H9 (cell line): Measurements from ENCODE around the gene MYH15. TPM values are rescaled to one million over a fixed set of nuclear protein-coding genes. Genes with fewer than 3 reads are reported as not detected.

ENCODE experiments used
- DNase-seq: peaks from one replicate; pipeline ENCODE4 v3.0.0-alpha.2; 2017
- H2AFZ ChIP-seq: one replicate; pipeline ENCODE4 v1.6.1; 2013; ENCODE audit warnings: mild to moderate bottlenecking, low read length, control low read depth, moderate library complexity
- H2AK5ac ChIP-seq: 2 replicates; pipeline ENCODE4 v1.6.1; 2013; ENCODE audit warnings: low read length, control low read depth, mixed read lengths; ENCODE audit not compliant: insufficient read length
- H2BK120ac ChIP-seq: one replicate; pipeline ENCODE4 v1.6.1; 2013; ENCODE audit warnings: low read depth, mild to moderate bottlenecking, low read length, control low read depth, inconsistent platforms; ENCODE audit not compliant: poor library complexity, severe bottlenecking
- H2BK12ac ChIP-seq: 2 replicates; pipeline ENCODE4 v1.6.1; 2013; ENCODE audit warnings: low read length, control low read depth, mixed read lengths, low read depth; ENCODE audit not compliant: insufficient read length
- H2BK15ac ChIP-seq: 2 replicates; pipeline ENCODE4 v1.6.1; 2013; ENCODE audit warnings: low read depth, low read length, control low read depth
- H2BK20ac ChIP-seq: one replicate; pipeline ENCODE4 v1.6.1; 2013; ENCODE audit warnings: low read depth, mild to moderate bottlenecking, low read length, control low read depth, inconsistent platforms; ENCODE audit not compliant: poor library complexity, severe bottlenecking
- H2BK5ac ChIP-seq: 2 replicates; pipeline ENCODE4 v1.6.1; 2013; ENCODE audit warnings: low read length, control low read depth, mixed read lengths; ENCODE audit not compliant: insufficient read length
- H3K14ac ChIP-seq: 2 replicates; pipeline ENCODE4 v1.6.1; 2013; ENCODE audit warnings: low read length, control low read depth; ENCODE audit not compliant: insufficient read depth
- H3K18ac ChIP-seq: 2 replicates; pipeline ENCODE4 v1.6.1; 2013; ENCODE audit warnings: low read depth, mild to moderate bottlenecking, mixed read lengths, low read length, control low read depth; ENCODE audit not compliant: insufficient read length
- H3K23ac ChIP-seq: 2 replicates; pipeline ENCODE4 v1.6.1; 2013; ENCODE audit warnings: low read length, control low read depth, mixed read lengths, low read depth; ENCODE audit not compliant: insufficient read length
- H3K23me2 ChIP-seq: 2 replicates; pipeline ENCODE4 v1.6.1; 2013; ENCODE audit warnings: low read depth, mild to moderate bottlenecking, mixed read lengths, low read length, control low read depth; ENCODE audit not compliant: insufficient read length, poor library complexity, severe bottlenecking
- H3K27ac ChIP-seq: 2 replicates; pipeline ENCODE4 v1.5.1; 2013; ENCODE audit warnings: low read length, control low read depth, mixed read lengths, low read depth; ENCODE audit not compliant: insufficient read length
- H3K27me3 ChIP-seq: 2 replicates; pipeline ENCODE4 v1.6.1; 2013; ENCODE audit warnings: low read length, control low read depth, inconsistent platforms; ENCODE audit not compliant: insufficient read depth
- H3K4ac ChIP-seq: 2 replicates; pipeline ENCODE4 v1.6.1; 2013; ENCODE audit warnings: low read depth, mild to moderate bottlenecking, control low read depth, inconsistent platforms, low read length, moderate library complexity
- H3K4me1 ChIP-seq: 2 replicates; pipeline ENCODE4 v1.6.1; 2013; ENCODE audit warnings: low read length, control low read depth, inconsistent platforms; ENCODE audit not compliant: insufficient read depth
- H3K4me2 ChIP-seq: 2 replicates; pipeline ENCODE4 v1.6.1; 2013; ENCODE audit warnings: low read length, control low read depth, mixed read lengths; ENCODE audit not compliant: insufficient read length, insufficient read depth
- H3K56ac ChIP-seq: 2 replicates; pipeline ENCODE4 v1.6.1; 2013; ENCODE audit warnings: low read depth, mild to moderate bottlenecking, mixed read lengths, low read length, control low read depth; ENCODE audit not compliant: insufficient read length
- H3K79me1 ChIP-seq: 2 replicates; pipeline ENCODE4 v1.6.1; 2013; ENCODE audit warnings: low read depth, mild to moderate bottlenecking, moderate library complexity, low read length, control low read depth, inconsistent platforms; ENCODE audit not compliant: insufficient read depth, poor library complexity, severe bottlenecking
- H3K79me2 ChIP-seq: 2 replicates; pipeline ENCODE4 v1.6.1; 2013; ENCODE audit warnings: low read length, control low read depth, inconsistent platforms; ENCODE audit not compliant: insufficient read depth
- H3K9ac ChIP-seq: 2 replicates; pipeline ENCODE4 v1.6.1; 2013; ENCODE audit warnings: low read length, control low read depth, mixed read lengths; ENCODE audit not compliant: insufficient read length; ENCODE audit errors: extremely low read depth
- H3K9me3 ChIP-seq: one replicate; pipeline ENCODE4 v1.6.1; 2013; ENCODE audit warnings: low read depth, low read length, inconsistent platforms; ENCODE audit not compliant: control insufficient read depth
- H3T11ph ChIP-seq: one replicate; pipeline ENCODE4 v1.6.1; 2013; ENCODE audit warnings: mild to moderate bottlenecking, low read length, control low read depth, inconsistent platforms
- H4K20me1 ChIP-seq: one replicate; pipeline ENCODE4 v1.6.1; 2013; ENCODE audit not compliant: control insufficient read depth, insufficient read length, insufficient read depth
- H4K5ac ChIP-seq: 2 replicates; pipeline ENCODE4 v1.6.1; 2013; ENCODE audit warnings: low read depth, mild to moderate bottlenecking, mixed read lengths, low read length, control low read depth; ENCODE audit not compliant: insufficient read length
- H4K8ac ChIP-seq: replicated peaks from 2 replicates; pipeline ENCODE4 v1.6.1; 2013; ENCODE audit warnings: low read length, control low read depth, mixed read lengths, low read depth; ENCODE audit not compliant: insufficient read length
- H4K91ac ChIP-seq: 2 replicates; pipeline ENCODE4 v1.6.1; 2013; ENCODE audit warnings: low read depth, mild to moderate bottlenecking, moderate library complexity, mixed read lengths, low read length, control low read depth; ENCODE audit not compliant: insufficient read length
- H3K27ac Mint-ChIP-seq, 3 experiments: 2 replicates in 2 of 3; 3 replicates in 1 of 3; pipeline ENCODE4 v1.8.0; 2020 to 2021; ENCODE audit warnings: mixed read lengths in 3 of 3, mild to moderate bottlenecking in 1 of 3, moderate library complexity in 1 of 3
- H3K27me3 Mint-ChIP-seq: 2 replicates; pipeline ENCODE4 v1.8.0; 2021; ENCODE audit warnings: low read depth, mild to moderate bottlenecking, moderate library complexity, mixed read lengths
- H3K36me3 Mint-ChIP-seq, 3 experiments: 2 replicates in 2 of 3; 3 replicates in 1 of 3; pipeline ENCODE4 v1.8.0; 2020 to 2021; ENCODE audit warnings: low read depth in 3 of 3, mixed read lengths in 3 of 3; ENCODE audit not compliant: insufficient read depth in 1 of 3
- H3K4me1 Mint-ChIP-seq, 2 experiments: 2 replicates each; pipeline ENCODE4 v1.8.0; 2020; ENCODE audit warnings: mixed read lengths in 2 of 2
- H3K4me3 Mint-ChIP-seq, 2 experiments: 2 replicates in 1 of 2; 3 replicates in 1 of 2; pipeline ENCODE4 v1.8.0; 2020 to 2021; ENCODE audit warnings: mild to moderate bottlenecking in 2 of 2, mixed read lengths in 2 of 2, moderate library complexity in 1 of 2
- H3K9me3 Mint-ChIP-seq, 2 experiments: 2 replicates in 1 of 2; 3 replicates in 1 of 2; pipeline ENCODE4 v1.8.0; 2020; ENCODE audit warnings: mild to moderate bottlenecking in 2 of 2, mixed read lengths in 2 of 2, moderate library complexity in 1 of 2
- WGBS: extraction: QIAGEN DNeasy Blood & Tissue Kit; methylation state at CpG from one replicate; pipeline ENCODE4 v1.1.7; 2013; ENCODE audit warnings: missing lambda C conversion rate, low lambda C conversion rate, mixed read lengths; ENCODE audit not compliant: insufficient read length; ENCODE audit errors: extremely low coverage; 5-methylcytosine and 5-hydroxymethylcytosine counted together
- total RNA-seq: library from RNA; stranded (reverse); gene quantifications from 2 replicates; pipeline ENCODE4 v1.2.1, GENCODE V29; 2021
- TF ChIP-seq, protein P1 (sequence below): fragments of 200-600 bp; sonication (generic); conservative IDR thresholded peaks from 3 replicates; pipeline ENCODE4 v1.8.0; 2021; ENCODE audit warnings: antibody characterized with exemption, mild to moderate bottlenecking

MYH15 gene
- total RNA-seq, 1 experiment from 2014 or later: 0.13 TPM

DNA sequence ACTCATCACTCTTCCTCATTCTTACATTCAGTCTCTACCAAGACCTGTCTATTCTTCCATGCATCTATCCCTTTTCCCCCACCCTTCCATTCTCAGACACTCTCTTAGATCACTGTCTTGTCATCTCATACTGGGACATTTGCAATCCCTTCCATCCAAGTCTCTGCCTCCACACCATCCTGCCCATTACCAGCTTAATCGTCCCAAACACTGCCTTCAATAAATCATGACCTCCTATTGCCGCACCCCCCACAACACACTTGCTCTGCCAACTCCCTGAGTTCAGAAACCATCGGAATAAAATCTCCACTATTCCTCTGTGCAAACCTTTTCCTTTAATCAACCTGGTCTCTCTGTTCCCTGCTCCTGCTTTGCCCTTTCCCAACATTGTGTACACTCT lies 18.9 kb downstream of the MYH15 start:
- no CpG with 5 or more reads among the region's 3 CpGs for WGBS
- Histone ChIP-seq H3K4me2 (no peak overlapping the region), H3K4me1 (no peaks in the 10 kb centered on the region), H3K56ac (no peak overlapping the region), H2BK15ac (no peak overlapping the region), H2BK5ac (no peak overlapping the region), H3T11ph (no peak overlapping the region), H4K20me1 (no peaks in the 10 kb centered on the region), H2AFZ (no peak overlapping the region), H3K4ac (no peak overlapping the region), H2BK20ac (no peak overlapping the region), H4K91ac (no peak overlapping the region), H3K23me2 (no peaks in the 10 kb centered on the region), H2BK120ac (no peak overlapping the region), H3K18ac (no peak overlapping the region), H3K9ac (no peak overlapping the region), H2AK5ac (no peak overlapping the region), H2BK12ac (no peak overlapping the region), H4K8ac (no peak overlapping the region), H3K14ac (no peak overlapping the region), H3K27ac (no peak overlapping the region), H3K79me2 (no peaks in the 10 kb centered on the region), H3K23ac (no peak overlapping the region), H3K79me1 (no peaks in the 10 kb centered on the region), H3K9me3 (no peaks in the 10 kb centered on the region), H3K27me3 (no peaks in the 10 kb centered on the region), H4K5ac (no peak overlapping the region)
- no peaks in the 10 kb centered on the region; a peak in 1 of 5 replicates for H3K9me3 Mint-ChIP-seq
- no peaks in the 10 kb centered on the region for H3K27me3 Mint-ChIP-seq
- H3K27ac Mint-ChIP-seq: no peak overlapping the region
- TF ChIP-seq, protein P1, sequence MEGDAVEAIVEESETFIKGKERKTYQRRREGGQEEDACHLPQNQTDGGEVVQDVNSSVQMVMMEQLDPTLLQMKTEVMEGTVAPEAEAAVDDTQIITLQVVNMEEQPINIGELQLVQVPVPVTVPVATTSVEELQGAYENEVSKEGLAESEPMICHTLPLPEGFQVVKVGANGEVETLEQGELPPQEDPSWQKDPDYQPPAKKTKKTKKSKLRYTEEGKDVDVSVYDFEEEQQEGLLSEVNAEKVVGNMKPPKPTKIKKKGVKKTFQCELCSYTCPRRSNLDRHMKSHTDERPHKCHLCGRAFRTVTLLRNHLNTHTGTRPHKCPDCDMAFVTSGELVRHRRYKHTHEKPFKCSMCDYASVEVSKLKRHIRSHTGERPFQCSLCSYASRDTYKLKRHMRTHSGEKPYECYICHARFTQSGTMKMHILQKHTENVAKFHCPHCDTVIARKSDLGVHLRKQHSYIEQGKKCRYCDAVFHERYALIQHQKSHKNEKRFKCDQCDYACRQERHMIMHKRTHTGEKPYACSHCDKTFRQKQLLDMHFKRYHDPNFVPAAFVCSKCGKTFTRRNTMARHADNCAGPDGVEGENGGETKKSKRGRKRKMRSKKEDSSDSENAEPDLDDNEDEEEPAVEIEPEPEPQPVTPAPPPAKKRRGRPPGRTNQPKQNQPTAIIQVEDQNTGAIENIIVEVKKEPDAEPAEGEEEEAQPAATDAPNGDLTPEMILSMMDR: no peak
- no peaks in the 10 kb centered on the region for H3K36me3 Mint-ChIP-seq
- H3K4me3 Mint-ChIP-seq: no peak overlapping the region
- no peak for DNase-seq
- peaks cover 9 to 14% of the 10 kb centered on the region in 2 experiments for H3K4me1 Mint-ChIP-seq
